HG03442 (cell line): ENCODE results near the gene EPYC.

Source experiments
- ATAC-seq: cut with Tn5 transposase; IDR thresholded peaks from one replicate; pipeline ENCODE4 v1.9.1; 2021; ENCODE audit warnings: mild to moderate bottlenecking, moderate library complexity; ENCODE audit not compliant: unreplicated experiment

Gene EPYC

GRCh38 chr12:90959032-90959431 is 45.7 kb downstream of the EPYC start:
- no peak for ATAC-seq

DNA sequence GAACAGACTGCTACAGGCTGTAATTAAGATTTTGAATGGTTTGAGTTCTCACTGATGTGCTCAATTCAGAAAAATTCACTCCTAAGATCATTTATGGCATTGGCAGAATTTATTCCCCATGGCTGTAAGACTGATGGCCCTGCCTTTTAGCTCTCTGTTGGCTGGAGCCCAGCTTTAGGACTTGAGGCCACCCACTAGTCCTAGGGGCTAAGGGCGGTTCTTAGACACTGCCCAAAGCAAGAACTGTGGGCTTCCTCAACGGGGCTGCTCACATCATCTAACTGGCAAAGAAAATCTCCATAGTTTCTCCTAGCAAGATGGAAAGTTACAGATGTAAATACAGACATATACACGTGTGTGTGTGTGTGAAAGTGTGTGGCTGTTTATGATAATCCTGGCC is 46.4 kb downstream of the EPYC start:
- ATAC-seq: no peak

DNA sequence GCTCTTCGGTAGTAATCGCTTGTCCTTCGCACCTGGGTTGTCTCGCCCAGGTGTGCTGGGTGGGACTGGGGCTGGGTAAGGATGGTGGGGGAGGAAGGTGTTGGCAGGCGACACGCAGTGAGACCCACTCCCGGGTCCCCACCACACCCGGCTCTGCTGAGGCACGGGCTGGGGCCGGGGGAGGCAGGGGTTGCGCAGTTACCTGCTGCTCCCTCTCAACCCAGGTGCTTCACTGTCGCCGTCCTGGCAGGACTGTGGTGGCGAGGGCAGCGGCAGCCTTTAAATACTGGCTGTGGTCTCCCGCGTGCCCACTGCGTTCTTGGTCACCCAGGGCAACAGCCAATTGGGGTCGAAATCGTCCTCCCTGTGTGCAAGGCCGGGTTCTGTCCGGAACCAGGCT is 49.9 kb downstream of the EPYC start, which contains the start of gene CCER1:
CCER1 (minus strand) TSS at position 256 of the 400 bp plus-strand sequence. CDS start 434 bp downstream, outside the sequence.
- no peak for ATAC-seq

- ATAC-seq: no peak
These were observed 50.3 kb downstream of the EPYC start for GRCh38 chr12:90954428-90954827.

DNA sequence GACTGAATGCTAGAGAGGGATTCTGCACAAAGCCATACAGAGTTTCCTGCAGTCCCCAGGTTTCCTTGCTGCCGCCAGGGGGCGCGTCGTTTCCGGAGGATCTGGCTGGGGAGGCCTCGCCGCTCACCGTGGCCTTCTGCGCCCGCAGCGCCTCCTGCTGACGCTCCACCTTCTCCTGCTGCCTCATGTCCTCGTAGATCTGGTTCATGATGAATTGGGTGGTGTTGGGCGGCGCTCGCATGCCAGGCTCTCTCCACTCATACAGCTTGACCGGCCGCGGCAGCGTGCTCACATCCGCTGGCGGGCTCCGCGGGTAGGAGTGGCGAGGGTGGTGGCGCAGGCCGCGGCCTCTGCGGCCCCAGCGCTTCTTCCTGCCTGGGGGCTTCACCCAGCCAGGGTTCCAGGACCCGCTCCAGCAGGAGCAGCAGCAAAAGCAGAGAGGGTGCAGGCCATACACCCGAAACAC is 50.8 kb downstream of the EPYC start:
- no peak for ATAC-seq

- ATAC-seq: no peak
These were observed 53.2 kb downstream of the EPYC start for GRCh38 chr12:90951432-90952105.

- ATAC-seq: no peak
These were observed 56.9 kb downstream of the EPYC start for GRCh38 chr12:90947869-90948268.

DNA sequence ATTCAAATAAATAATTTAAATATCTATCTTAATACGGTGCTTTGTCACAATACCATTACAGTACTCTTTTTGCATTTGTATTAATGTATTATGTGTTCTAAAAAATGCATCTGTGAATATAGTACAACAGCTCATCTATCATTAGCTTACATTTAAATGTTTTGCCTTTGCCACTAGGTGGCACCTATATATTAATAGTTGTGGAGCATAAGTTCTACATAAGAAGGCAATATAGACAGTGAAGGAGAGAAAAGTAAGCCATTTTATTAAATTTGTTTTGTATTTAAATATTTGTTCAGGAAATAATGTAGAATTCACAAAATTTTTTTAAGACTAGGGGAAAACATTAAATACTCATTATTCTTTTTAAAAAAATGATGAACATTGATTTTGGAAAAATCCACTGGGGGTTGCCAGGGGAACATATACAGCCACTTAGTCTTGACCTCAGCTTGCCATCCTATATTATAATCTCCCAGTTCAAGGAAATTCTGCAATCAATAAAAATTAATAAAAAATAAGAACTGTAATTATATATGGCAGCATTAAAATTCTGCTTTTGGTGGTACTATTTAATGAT is 59.6 kb downstream of the EPYC start:
- ATAC-seq: peak; percentile 85

DNA sequence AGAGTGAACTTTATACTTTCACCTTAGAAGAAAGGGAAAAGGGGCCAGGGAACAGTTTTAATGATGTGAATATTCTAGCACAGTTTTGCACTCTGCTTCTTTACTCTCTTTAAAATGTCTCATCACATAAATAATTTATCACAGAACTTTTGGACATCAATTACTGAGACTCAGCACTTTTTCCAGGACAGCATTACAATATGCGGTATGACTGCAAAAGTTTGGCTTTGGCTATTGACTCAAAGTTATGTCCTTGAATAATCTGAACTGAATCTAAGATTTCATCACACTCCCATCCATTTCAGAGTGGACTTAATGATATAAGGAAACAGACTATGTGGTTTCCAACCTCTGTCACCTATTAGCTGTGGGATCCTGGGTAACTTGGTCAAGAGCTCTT is 61.5 kb downstream of the EPYC start:
- ATAC-seq: no peak

- peak; percentile 73 for ATAC-seq
These were observed 63.8 kb downstream of the EPYC start for GRCh38 chr12:90940872-90941499.

- no peak for ATAC-seq
These were observed 65.4 kb downstream of the EPYC start for GRCh38 chr12:90939382-90939781.

DNA sequence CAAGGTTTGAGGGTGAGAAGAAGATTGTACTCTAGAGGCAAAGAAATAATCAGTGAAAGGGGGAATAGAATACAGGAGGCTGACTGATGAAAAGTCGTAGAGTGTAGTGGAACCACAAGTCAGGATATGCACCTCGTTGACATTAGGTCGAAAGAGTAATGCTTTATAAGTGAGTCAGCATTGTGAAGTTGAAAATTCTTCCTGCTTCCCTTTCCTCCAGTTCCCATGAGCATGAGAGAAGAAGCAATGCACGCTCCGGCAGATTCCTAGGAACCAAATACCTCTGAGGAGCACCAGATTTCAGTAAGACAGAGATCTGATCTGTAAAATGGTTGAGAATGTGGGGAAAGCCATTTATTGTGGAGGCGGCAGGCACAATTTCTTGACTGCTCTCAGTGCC is 66.3 kb downstream of the EPYC start:
- ATAC-seq: no peak

- ATAC-seq: no peak
These were observed 67.1 kb downstream of the EPYC start for GRCh38 chr12:90937651-90938050.

GRCh38 chr12:90936230-90937005 is 68.4 kb downstream of the EPYC start:
- ATAC-seq: no peak

DNA sequence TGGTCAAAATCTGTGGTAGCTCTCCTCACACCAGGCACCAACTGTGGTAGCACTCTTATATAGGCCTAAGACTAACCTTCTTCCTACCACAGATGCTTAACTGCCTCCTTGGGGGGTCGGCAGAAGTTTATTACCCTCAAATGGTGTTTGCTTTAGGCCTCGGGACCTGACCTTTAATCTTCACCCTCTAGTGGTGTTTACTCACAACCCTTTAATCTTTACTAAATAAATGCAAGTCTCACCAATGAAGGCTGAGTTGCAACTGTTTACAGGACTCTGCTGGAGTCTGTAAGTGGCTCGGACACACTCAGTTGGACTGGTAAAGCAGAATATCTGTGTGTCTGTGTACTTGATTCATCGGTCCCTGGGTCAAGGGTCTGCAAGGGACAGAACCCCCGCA is 79.2 kb downstream of the EPYC start:
- ATAC-seq: no peak

DNA sequence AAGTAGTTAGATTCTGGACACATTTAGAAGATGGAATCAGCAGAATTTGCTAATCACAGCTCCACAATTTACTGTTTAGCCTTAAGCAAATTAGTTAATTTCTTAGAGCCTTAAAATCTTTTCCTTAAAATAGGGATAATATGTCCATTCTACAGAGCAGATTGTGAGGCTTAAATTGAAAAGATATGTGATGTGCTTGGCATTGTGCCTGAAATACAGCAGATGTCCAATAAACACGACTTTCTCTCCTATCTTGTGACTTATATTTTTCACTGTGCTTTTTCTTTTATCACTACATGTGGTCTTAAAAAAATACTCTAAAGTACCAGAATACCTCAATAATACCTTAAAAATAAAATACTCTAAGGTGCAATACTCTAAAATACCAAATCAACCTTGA is 80.4 kb downstream of the EPYC start:
- ATAC-seq: no peak

GRCh38 chr12:90922145-90922627 is 82.6 kb downstream of the EPYC start:
- no peak for ATAC-seq

DNA sequence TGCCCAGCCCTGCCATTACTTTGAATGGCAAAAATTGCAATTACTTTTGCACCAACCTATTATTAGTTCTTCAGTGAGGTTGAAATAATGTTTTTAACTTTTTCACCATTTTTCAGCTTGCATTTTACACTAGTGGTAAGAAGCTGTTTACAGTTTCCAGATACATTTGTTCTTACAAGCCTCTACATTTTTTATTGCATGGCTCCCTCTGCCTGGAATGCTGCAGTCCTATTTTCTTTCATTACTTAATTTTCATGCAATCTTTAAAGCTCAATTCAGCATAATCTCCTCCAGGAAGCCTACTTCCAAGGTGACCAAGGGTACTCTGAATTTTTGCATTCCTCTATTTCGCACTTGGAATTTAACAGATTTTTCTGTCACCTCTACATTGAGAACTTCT is 83.2 kb downstream of the EPYC start:
- ATAC-seq: no peak

DNA sequence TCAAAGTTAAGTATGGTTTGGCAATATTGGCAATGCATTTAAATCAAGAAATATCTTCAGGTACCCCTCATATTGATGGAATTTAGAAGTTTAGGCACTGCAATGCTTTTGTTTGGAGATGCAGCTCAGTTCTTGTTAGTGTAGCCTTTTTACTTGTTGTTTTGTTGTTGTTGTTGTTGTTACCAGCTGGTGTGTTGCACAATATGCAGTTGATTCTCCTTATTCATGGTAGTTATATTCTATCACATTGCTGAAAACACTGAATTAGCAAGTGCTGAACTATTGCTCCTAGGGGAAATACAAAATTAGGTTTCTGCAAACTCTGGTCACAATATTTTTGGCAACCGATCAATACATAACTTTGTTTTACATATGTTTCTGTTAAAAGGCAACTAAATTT is 84.5 kb downstream of the EPYC start:
- no peak for ATAC-seq

DNA sequence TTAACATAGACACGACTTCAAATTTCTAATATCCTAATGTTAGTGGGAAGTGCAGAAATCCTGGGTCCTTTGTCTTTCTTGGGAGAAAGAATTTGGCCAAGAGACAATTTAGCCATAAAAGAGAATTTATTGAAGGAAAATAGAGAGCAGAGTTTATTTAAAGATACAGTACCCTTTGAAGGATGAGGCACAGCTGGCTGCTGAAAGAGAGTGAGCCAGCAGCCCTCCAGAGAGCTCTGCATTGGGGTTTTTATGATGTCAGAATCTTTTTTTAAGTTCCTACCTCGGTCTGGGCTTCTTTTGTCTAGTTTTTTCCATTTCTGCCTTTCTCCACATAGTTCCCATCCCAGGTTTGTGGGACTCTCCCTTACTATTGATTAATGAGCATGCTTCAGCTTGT is 87.3 kb downstream of the EPYC start:
- no peak for ATAC-seq

- no peak for ATAC-seq
These were observed 88.3 kb downstream of the EPYC start for GRCh38 chr12:90916516-90916915.
